ENCODE measurements around the gene HEXIM2. TPM values are rescaled to one million over a fixed set of nuclear protein-coding genes. Genes with fewer than 3 reads are reported as not detected.

HEXIM2 gene
- total and polyA plus RNA-seq, 10 donors = 4.0 to 10.4 (median 7.9) TPM

- Histone ChIP-seq H3K4me1 (peaks cover 9 to 39% (median 25%) of the 10 kb centered on the region in 6 donors), H3K27me3 (replicated peaks in 1 of 7) (no peaks in the 10 kb centered on the region), H3K4me3 (peak overlapping the region in 1 of 8 donors; percentile 89), H3K9me3 (no peaks in the 10 kb centered on the region), H3K36me3 (peaks cover 0 to 31% (median 0%) of the 10 kb centered on the region in 6 donors), H3K27ac (peak overlapping the region in 1 of 8 donors; percentile 90)
- intact Hi-C loops (cut with DNase I; ENCODE audit: low total_unique reads) = no loop called here
- 80 to 93% (median 88%) methylated on average over 7 to 12 of the region's 12 CpGs for WGBS, 5 donors
- DNase-seq = peak; percentile 72
- TF ChIP-seq POLR2AphosphoS5 (IDR thresholded peaks at IDR 0.05) = no peak
- no peak for TF ChIP-seq CTCF (IDR thresholded peaks at IDR 0.05 in 8 of 11, conservative IDR thresholded peaks at IDR 0.05 in 3 of 11)
- no peak for TF ChIP-seq POLR2A (IDR thresholded peaks at IDR 0.05)
Observed at GRCh38 chr17:45136846-45137560, 24.7 kb upstream of the HEXIM2 start.

DNA sequence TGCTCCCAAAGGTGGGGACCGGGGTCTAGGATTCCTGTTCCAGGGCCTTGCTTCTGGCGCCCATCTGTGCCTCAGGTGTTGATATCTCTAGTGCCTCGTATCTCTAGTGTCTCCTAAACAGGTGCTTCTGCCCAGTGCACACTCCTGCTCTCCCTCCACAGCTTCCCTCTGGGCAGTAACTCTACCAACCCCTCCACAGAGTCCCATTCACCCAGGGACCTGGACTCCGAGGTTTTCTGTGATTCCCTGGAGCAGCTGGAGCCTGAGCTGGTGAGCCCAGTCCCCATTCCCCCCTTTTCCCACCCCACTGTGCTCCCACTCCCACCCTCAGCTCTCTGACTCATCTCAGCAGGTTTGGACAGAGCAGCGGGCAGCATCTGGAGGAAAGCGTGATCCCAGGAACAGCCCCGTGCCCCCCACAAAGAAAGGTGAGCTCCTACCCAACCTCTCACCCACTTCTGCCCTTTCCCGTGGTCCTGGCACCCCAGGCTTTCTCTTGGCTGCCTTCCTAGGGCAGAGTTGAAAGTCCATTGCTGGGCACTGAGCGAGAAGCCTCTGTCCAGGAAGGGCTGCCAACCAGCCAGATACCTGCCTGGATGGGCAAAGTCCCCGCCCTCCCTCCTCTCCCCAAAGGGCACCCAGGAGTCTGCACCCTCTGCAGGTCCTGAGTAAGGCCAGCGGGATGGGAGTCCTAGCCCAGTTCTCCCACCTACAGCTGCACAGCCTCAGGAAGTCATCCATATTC lies 23.9 kb upstream of the HEXIM2 start:
- H3K27me3 ChIP-seq (replicated peaks in 1 of 7) = no peaks in the 10 kb centered on the region
- intact Hi-C loops (cut with DNase I; ENCODE audit: low total_unique reads) = no loop called here
- no peaks in the 10 kb centered on the region for H3K9me3 ChIP-seq
- TF ChIP-seq POLR2A (IDR thresholded peaks at IDR 0.05) = no peak
- no peak for TF ChIP-seq CTCF (IDR thresholded peaks at IDR 0.05 in 8 of 11, conservative IDR thresholded peaks at IDR 0.05 in 3 of 11)
- no peak for TF ChIP-seq POLR2AphosphoS5 (IDR thresholded peaks at IDR 0.05)
- peak; percentile 70 for DNase-seq
- H3K36me3 ChIP-seq = peaks cover 0 to 31% (median 0%) of the 10 kb centered on the region in 6 donors
- H3K4me1 ChIP-seq = peaks cover 9 to 35% (median 24%) of the 10 kb centered on the region in 6 donors
- no peak overlapping the region for H3K4me3 ChIP-seq
- H3K27ac ChIP-seq = no peak overlapping the region
- 91 to 95% (median 93%) methylated on average over 10 to 11 of the region's 11 CpGs for WGBS, 5 donors

DNA sequence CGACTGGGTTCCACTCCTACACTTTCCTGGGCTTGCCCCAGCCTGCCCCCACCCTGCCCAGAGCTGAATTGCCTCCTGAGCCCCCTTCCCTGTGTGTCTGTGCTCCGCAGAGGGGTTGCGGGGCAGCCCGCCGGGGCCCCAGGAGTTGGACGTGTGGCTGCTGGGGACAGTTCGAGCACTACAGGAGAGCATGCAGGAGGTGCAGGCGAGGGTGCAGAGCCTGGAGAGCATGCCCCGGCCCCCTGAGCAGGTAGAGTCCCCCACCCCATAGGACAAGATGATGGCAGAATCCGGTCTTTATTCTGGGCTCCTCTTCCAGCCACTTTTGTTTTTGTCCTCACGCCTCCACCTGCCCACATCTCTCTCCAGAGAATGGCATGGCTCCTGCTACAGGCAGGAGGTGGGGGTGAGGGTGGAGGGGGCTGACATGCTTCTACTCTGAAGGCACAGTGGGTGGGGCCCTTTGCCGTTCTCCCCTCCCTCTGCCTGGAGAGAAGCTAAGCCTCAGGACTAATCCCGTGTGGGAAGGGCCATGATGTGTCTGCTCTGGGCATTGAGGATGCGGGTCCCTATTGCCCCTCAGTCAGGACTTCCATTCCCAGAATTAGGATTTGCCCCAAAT lies 22.7 kb upstream of the HEXIM2 start:
- H3K9me3 ChIP-seq = no peaks in the 10 kb centered on the region
- peaks cover 0 to 31% (median 0%) of the 10 kb centered on the region in 6 donors for H3K36me3 ChIP-seq
- H3K27me3 ChIP-seq (replicated peaks in 1 of 7) = no peaks in the 10 kb centered on the region
- peak; percentile 64 for DNase-seq
- no peak for TF ChIP-seq POLR2AphosphoS5 (IDR thresholded peaks at IDR 0.05)
- H3K4me3 ChIP-seq = no peak overlapping the region
- H3K27ac ChIP-seq = no peak overlapping the region
- intact Hi-C loops (cut with DNase I; ENCODE audit: low total_unique reads) = no loop called here
- peaks cover 9 to 38% (median 31%) of the 10 kb centered on the region in 6 donors for H3K4me1 ChIP-seq
- WGBS, 5 donors = 87 to 95% (median 89%) methylated on average over 10 to 14 of the region's 14 CpGs

DNA sequence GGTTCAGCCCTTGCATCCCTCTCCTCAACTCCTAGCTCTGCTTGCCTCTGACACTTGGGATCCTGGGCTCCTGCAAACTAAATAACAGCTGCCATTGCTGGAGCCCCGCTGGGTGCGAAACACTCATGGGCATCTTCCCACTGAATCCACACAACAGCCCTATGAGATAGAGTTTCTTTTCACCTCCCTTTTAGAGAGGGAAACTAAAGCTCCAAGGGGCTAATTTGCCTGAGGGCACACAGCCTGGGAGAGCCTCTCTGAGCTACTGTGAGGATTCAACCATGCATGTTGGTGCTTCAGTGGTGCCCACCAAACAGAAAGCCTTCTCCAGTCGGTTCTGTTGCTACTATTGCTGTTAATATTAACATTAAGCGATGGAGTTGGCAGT lies 22.1 kb upstream of the HEXIM2 start:
- WGBS, 5 donors = 85 to 92% (median 89%) methylated on average over 4 of the region's 4 CpGs
- TF ChIP-seq CTCF (IDR thresholded peaks at IDR 0.05 in 8 of 11, conservative IDR thresholded peaks at IDR 0.05 in 3 of 11) (no peak), POLR2AphosphoS5 (IDR thresholded peaks at IDR 0.05) (no peak), POLR2A (IDR thresholded peaks at IDR 0.05) (no peak)
- intact Hi-C loops (cut with DNase I; ENCODE audit: low total_unique reads) = no loop called here

More for the DNA sequence above, 22.1 kb upstream of the HEXIM2 start:
- Histone ChIP-seq H3K4me3 (no peak overlapping the region), H3K4me1 (peaks cover 10 to 43% (median 36%) of the 10 kb centered on the region in 6 donors), H3K36me3 (peaks cover 0 to 31% (median 0%) of the 10 kb centered on the region in 6 donors), H3K27ac (no peak overlapping the region), H3K27me3 (replicated peaks in 1 of 7) (no peaks in the 10 kb centered on the region), H3K9me3 (no peaks in the 10 kb centered on the region)
- peak; percentile 18 for DNase-seq
